ENCODE data around the gene GRK3.

GRCh38 chr22:25709758-25710157 lies 145.3 kb downstream of the GRK3 start:
- no peak for TF ChIP-seq CTCF (IDR thresholded peaks at IDR 0.05 in 4 of 5, conservative IDR thresholded peaks at IDR 0.05 in 1 of 5)
- TF ChIP-seq POLR2A (IDR thresholded peaks at IDR 0.05) = no peak

Data from gastrocnemius medialis (tissue), 4 donors.